CD14-positive monocyte (primary cell): ENCODE results near the gene CREB3L1. TPM values are rescaled to one million over a fixed set of nuclear protein-coding genes. Genes with fewer than 3 reads are reported as not detected.

Source experiments
- DNase-seq, 3 donors: peaks; one replicate each; pipeline ENCODE4 v3.0.0-alpha.2; 2011 to 2022
- H2AFZ ChIP-seq: 2 replicates; pipeline ENCODE4 v1.6.0; 2012; ENCODE audit warnings: mild to moderate bottlenecking, low read depth, low read length, inconsistent platforms; ENCODE audit not compliant: insufficient read depth, poor library complexity, severe bottlenecking
- H3K27ac ChIP-seq, 2 donors: 1 replicate in 1 of 2; 2 replicates in 1 of 2; pipeline ENCODE4 v1.5.1; 2012 to 2013; ENCODE audit warnings: low read length in 2 of 2, control low read depth in 1 of 2, inconsistent platforms in 1 of 2, low read depth in 1 of 2, mild to moderate bottlenecking in 1 of 2
- H3K27me3 ChIP-seq, 2 donors: one replicate each; pipeline versions ENCODE4 v1.6.0 to v1.6.1; 2011 to 2013; ENCODE audit warnings: low read length in 2 of 2; ENCODE audit not compliant: control insufficient read depth in 2 of 2, insufficient read depth in 2 of 2
- H3K36me3 ChIP-seq, 2 donors: replicated peaks in 1 of 2; 1 replicate in 1 of 2; 2 replicates in 1 of 2; pipeline versions ENCODE4 v1.5.1 to v1.6.1; 2012 to 2013; ENCODE audit warnings: low read length in 2 of 2, control low read depth in 1 of 2, inconsistent platforms in 1 of 2, mild to moderate bottlenecking in 1 of 2; ENCODE audit not compliant: insufficient read depth in 2 of 2, control insufficient read depth in 1 of 2
- H3K4me1 ChIP-seq, 2 donors: 1 replicate in 1 of 2; 2 replicates in 1 of 2; pipeline versions ENCODE4 v1.5.1 to v1.6.1; 2012 to 2013; ENCODE audit warnings: low read length in 2 of 2, control low read depth in 1 of 2, inconsistent platforms in 1 of 2, mild to moderate bottlenecking in 1 of 2, moderate library complexity in 1 of 2; ENCODE audit not compliant: insufficient read depth in 2 of 2, control insufficient read depth in 1 of 2
- H3K4me2 ChIP-seq: replicated peaks from 2 replicates; pipeline ENCODE3; 2012; ENCODE audit warnings: low read length, moderate library complexity, mild to moderate bottlenecking; ENCODE audit not compliant: poor library complexity, severe bottlenecking; ENCODE audit errors: extremely low read depth
- H3K4me3 ChIP-seq, 3 experiments: fragments of 200-600 bp in 1 of 3; sonication (generic) in 1 of 3; replicated peaks in 1 of 3; 1 replicate in 2 of 3; 2 replicates in 1 of 3; pipeline ENCODE4 v1.5.1; 2011 to 2013; ENCODE audit warnings: low read length in 3 of 3, mild to moderate bottlenecking in 3 of 3, control low read depth in 2 of 3, low read depth in 2 of 3, inconsistent platforms in 1 of 3, moderate library complexity in 1 of 3
- H3K79me2 ChIP-seq: 2 replicates; pipeline ENCODE4 v1.6.0; 2012; ENCODE audit warnings: mild to moderate bottlenecking, control low read depth, inconsistent platforms, low read length, moderate library complexity; ENCODE audit not compliant: insufficient read depth
- H3K9ac ChIP-seq: 2 replicates; pipeline ENCODE4 v1.6.0; 2017; ENCODE audit warnings: low read length, mild to moderate bottlenecking; ENCODE audit not compliant: insufficient read depth, poor library complexity, severe bottlenecking
- H3K9me3 ChIP-seq, 2 donors: replicated peaks in 1 of 2; 1 replicate in 1 of 2; 2 replicates in 1 of 2; pipeline versions ENCODE4 v1.5.1 to v1.6.1; 2012 to 2013; ENCODE audit warnings: low read length in 2 of 2, control low read depth in 1 of 2; ENCODE audit not compliant: control insufficient read depth in 1 of 2, insufficient read depth in 1 of 2
- H4K20me1 ChIP-seq: 2 replicates; pipeline ENCODE4 v1.6.0; 2012; ENCODE audit warnings: mild to moderate bottlenecking, low read length, control low read depth, moderate library complexity; ENCODE audit not compliant: insufficient read depth
- H3K27ac Mint-ChIP-seq, 7 donors: one replicate each; pipeline ENCODE4 v1.8.0; 2020; ENCODE audit warnings: mild to moderate bottlenecking in 7 of 7, mixed read lengths in 7 of 7, moderate library complexity in 6 of 7, inconsistent platforms in 2 of 7
- H3K27me3 Mint-ChIP-seq, 3 donors: one replicate each; pipeline ENCODE4 v1.8.0; 2021 to 2022; ENCODE audit warnings: low read depth in 3 of 3, mild to moderate bottlenecking in 3 of 3, mixed read lengths in 3 of 3, moderate library complexity in 3 of 3, inconsistent platforms in 1 of 3
- H3K36me3 Mint-ChIP-seq, 2 donors: one replicate each; pipeline ENCODE4 v1.8.0; 2020; ENCODE audit warnings: mixed read lengths in 2 of 2, inconsistent platforms in 1 of 2, mild to moderate bottlenecking in 1 of 2
- H3K4me1 Mint-ChIP-seq: one replicate; pipeline ENCODE4 v1.8.0; 2020; ENCODE audit warnings: mild to moderate bottlenecking, mixed read lengths
- H3K4me3 Mint-ChIP-seq, 2 donors: one replicate each; pipeline ENCODE4 v1.8.0; 2020; ENCODE audit warnings: mild to moderate bottlenecking in 2 of 2, mixed read lengths in 2 of 2, moderate library complexity in 1 of 2
- H3K9me3 Mint-ChIP-seq, 7 donors: one replicate each; pipeline ENCODE4 v1.8.0; 2020 to 2022; ENCODE audit warnings: mixed read lengths in 7 of 7, mild to moderate bottlenecking in 6 of 7, moderate library complexity in 6 of 7, inconsistent platforms in 2 of 7
- CTCF ChIP-seq: fragments of 200-600 bp; IDR thresholded peaks from one replicate; pipeline ENCODE4 v1.8.0; 2022; ENCODE audit warnings: antibody characterized with exemption, mild to moderate bottlenecking
- WGBS: methylation state at CpG from one replicate; pipeline ENCODE4 v1.1.5; 2013; ENCODE audit warnings: missing lambda C conversion rate; ENCODE audit not compliant: insufficient coverage; 5-methylcytosine and 5-hydroxymethylcytosine counted together
- intact Hi-C, 2 donors: fragments of 100-400 bp; cut with micrococcal nuclease; formaldehyde crosslinking; loops; one replicate each; pipeline versions ENCODE4 v1.15.0 to v1.15.1; 2023
- polyA plus RNA-seq, 3 donors: library from polyadenylated mRNA; depleted of rRNA in 1 of 3; unstranded in 2 of 3; stranded (reverse) in 1 of 3; fragments of 300-500 nt in 2 of 3; fragments of >200 nt in 1 of 3; fragmentation: Illumina TruSeq in 2 of 3; gene quantifications; 1 replicate in 2 of 3; 2 replicates in 1 of 3; pipeline ENCODE4 v1.2.3, GENCODE V29; 2012 to 2021

CREB3L1 gene
- polyA plus RNA-seq, 3 donors: not detected

- H3K36me3 Mint-ChIP-seq: peaks cover 59 to 93% of the 10 kb centered on the region in 2 donors
- Histone ChIP-seq H3K4me3 (no peak overlapping the region), H2AFZ (no peak overlapping the region), H3K27ac (no peak overlapping the region), H3K79me2 (peaks cover 73% of the 10 kb centered on the region), H3K27me3 (no peaks in the 10 kb centered on the region), H3K9ac (no peak overlapping the region), H3K36me3 (peaks cover 86 to 96% of the 10 kb centered on the region in 2 donors), H3K4me1 (peaks cover under 1 to 12% of the 10 kb centered on the region in 2 donors), H3K9me3 (no peaks in the 10 kb centered on the region), H4K20me1 (peaks cover 99% of the 10 kb centered on the region), H3K4me2 (no peak overlapping the region)
- DNase-seq: no peak
- H3K9me3 Mint-ChIP-seq: no peaks in the 10 kb centered on the region
- H3K27ac Mint-ChIP-seq: peak overlapping the region in 3 of 7 donors; percentile 15 to 70 (median 23)
- peaks cover 6% of the 10 kb centered on the region for H3K4me1 Mint-ChIP-seq
- intact Hi-C loops: no loop called here
- no peak overlapping the region for H3K4me3 Mint-ChIP-seq
- no peak for TF ChIP-seq CTCF
- WGBS: 92% methylated on average over 8 of the region's 13 CpGs
- peaks cover 0 to 2% (median 1%) of the 10 kb centered on the region in 3 donors for H3K27me3 Mint-ChIP-seq
These were observed 92.8 kb downstream of the CREB3L1 start for GRCh38 chr11:46370253-46370652.

Other genes starting within 250 kb of the CREB3L1 start
- 10 to 100 TPM in 2 of 3 donors, 1 to 10 TPM in 1; 6.2 to 95.2 (median 14.0) TPM for gene PHF21A, start 156.2 kb upstream of the CREB3L1 start, polyA plus RNA-seq
- 100 to 1,000 TPM in 1 of 3 donors, 10 to 100 TPM in 2; 30.4 to 217 (median 33.4) TPM for gene DGKZ, start 69.8 kb downstream of the CREB3L1 start, polyA plus RNA-seq
- gene MDK, start 104.0 kb downstream of the CREB3L1 start, polyA plus RNA-seq: 1 to 10 TPM in 1 of 3 donors, not detected in 2; 2.8 TPM
- gene CHRM4, start 114.1 kb downstream of the CREB3L1 start, polyA plus RNA-seq: under 1 TPM in 2 of 3 donors, not detected in 1; 0.15 to 0.57 TPM